Measurements from ENCODE around the gene AJAP1.

DNA sequence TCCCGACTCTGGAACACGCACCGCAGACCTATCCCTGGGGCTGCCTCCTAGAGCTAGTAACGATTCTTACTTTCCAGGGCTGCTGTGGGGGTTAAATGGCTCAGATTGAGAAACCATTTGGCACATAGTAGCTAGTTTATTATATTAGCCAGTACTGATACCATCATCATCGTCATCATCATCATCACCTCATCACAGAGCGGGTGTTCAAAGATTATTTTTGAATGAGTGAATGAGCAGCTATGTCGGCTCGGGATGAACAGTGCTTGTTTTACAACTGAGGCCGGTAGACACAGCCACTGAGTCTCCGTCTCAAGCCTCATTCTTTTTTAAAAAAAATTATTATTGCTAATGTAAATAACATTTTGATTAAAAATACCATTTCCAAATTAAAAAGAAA lies 13.5 kb upstream of the AJAP1 start:
- no peak for TF ChIP-seq GATA3 (IDR thresholded peaks at IDR 0.05; ENCODE audit: low read depth, low read length)
- TF ChIP-seq GATA2 (IDR thresholded peaks at IDR 0.05; ENCODE audit: low read depth, low read length), result no peak
